Esophagus muscularis mucosa (tissue), 4 donors: ENCODE data around the gene AZU1.

Experiments used
- CTCF ChIP-seq, 3 experiments: fragments of 200-600 bp in 2 of 3; fragments of 450-650 bp in 1 of 3; sonication (generic) in 2 of 3; IDR thresholded peaks; one replicate each; pipeline ENCODE4 v1.5.1; 2017 to 2019; ENCODE audit warnings: antibody characterized with exemption in 3 of 3, mild to moderate bottlenecking in 2 of 3, moderate library complexity in 1 of 3
- EP300 ChIP-seq: sonication (generic); formaldehyde crosslinking; IDR thresholded peaks from one replicate; pipeline ENCODE4 v1.6.1; 2017; ENCODE audit warnings: antibody characterized with exemption
- POLR2A ChIP-seq: fragments of 450-650 bp; IDR thresholded peaks from one replicate; pipeline ENCODE4 v1.6.1; 2017; ENCODE audit warnings: antibody characterized with exemption, moderate library complexity, mild to moderate bottlenecking, low read depth

DNA sequence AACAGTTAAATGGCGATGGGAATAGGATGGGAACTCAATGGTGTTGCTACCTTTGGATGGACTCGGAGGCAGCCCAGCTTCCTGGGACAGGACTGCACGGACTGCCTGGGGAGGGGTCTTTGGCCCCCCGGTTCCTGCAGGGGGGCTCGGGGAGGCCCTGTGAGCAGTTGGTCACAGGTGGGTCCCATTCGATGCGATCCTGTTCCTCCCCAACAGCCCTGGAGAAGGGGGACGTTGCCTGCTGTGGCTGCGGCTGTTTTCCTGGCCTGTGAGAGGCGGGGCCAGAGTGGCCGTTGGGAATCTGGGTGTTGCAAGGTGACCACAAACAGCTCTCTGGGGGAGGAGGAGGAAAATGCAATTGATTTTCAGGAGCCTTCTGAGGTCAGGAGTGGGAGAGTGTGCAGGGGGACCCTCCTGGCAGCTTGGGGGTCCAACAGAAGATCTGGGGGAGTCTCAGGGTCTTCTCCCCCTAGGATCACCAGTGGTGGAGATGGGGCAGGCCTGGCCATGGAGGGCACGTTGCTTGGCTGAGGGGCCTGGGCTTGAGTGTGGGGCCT lies 4.0 kb upstream of the AZU1 start:
- no peak for TF ChIP-seq POLR2A
- no peak for TF ChIP-seq CTCF (IDR thresholded peaks at IDR 0.05)
- no peak for TF ChIP-seq EP300
